Activated CD4-positive, alpha-beta T cell treated with anti-CD3 and anti-CD28 coated beads, Interleukin-10, Interleukin-2, amounts not matched to agents 100 ng/mL and 50 ng/mL, durations not matched to agents 16 hours and 8 hours (primary cell): Measurements from ENCODE around the gene LYZL6.
A peak's percentile ranks its signal among the peaks of the same experiment; 100 is the strongest.

Experiments
- DNase-seq: peaks from one replicate; pipeline ENCODE4 v3.0.0-alpha.2; 2020

The LYZL6 gene, protein sequence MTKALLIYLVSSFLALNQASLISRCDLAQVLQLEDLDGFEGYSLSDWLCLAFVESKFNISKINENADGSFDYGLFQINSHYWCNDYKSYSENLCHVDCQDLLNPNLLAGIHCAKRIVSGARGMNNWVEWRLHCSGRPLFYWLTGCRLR

GRCh38 chr17:35943537-35943936 lies at the start of gene LYZL6:
Gene LYZL6 (minus strand): TSS chr17:35943713. CDS start chr17:35939356, 4,357 bp downstream.
- DNase-seq: no peak

- DNase-seq: no peak
These were observed 47.6 kb upstream of the LYZL6 start for GRCh38 chr17:35991075-35991474.

DNA sequence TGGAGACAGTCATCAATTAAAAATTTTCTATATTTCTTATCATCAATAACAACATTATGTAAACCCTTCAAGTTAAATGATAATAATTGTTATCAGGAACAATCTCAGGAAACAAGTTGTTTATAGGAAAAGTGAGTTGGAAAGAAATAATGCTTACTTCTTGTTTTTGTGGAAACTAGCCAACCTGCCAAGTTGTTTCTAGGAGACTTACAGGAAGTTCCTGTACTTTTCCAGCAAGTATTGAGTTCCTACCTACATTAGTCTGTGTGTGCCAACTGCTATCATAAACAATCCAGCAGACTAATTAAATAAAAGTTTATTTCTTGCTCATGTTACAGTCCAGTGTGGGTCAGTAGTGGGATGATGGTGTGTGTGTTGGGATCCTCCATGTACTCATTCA lies 44.7 kb upstream of the LYZL6 start:
- DNase-seq: no peak

DNA sequence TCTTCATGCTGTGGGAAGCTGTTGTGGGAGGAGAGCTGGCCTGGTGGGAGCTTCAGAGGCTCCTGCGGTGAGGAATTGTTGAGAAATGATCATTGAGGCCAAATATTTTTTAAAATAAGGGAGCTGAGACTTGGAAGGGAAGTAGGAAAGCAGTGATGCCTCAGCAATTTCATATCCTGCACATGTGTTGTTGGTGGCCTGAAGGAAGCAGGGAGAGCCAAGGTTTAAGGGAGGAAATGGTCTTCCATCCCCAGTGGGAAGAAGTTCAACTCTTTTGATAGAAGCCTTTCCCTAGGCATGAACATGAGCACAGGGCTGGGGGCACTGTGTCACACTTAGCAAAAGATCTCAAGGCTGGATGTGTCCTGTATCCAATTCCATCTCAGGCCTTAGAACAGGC lies 43.1 kb upstream of the LYZL6 start, which contains the start of gene CCL14:
TSS of gene CCL14 (minus strand) at position 87 of the 400 bp plus-strand sequence. CDS start at position 7, 80 bp downstream.
- DNase-seq: no peak

DNA sequence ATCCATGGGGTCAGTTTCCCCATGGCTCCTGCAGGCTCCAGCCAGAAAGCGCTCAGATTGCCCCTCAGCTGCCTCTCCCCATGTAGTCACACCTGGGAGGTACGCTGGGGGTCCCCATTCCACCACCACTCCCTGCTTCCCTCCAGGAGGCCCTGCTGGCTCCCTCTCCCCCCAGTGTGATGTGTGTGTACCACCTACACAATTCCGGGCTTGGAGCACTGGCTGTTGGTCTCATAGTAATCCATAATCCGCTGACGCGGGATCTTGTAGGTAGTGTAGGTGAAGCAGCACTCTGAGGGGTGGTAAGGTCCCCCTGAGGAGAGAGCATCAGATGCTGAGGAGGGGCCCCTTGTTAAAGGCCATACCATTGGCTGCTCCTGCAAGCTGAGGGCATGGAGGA lies 40.6 kb upstream of the LYZL6 start:
- DNase-seq: no peak

- DNase-seq: no peak
These were observed 39.1 kb upstream of the LYZL6 start for GRCh38 chr17:35982409-35983191.

- DNase-seq: no peak
These were observed 38.4 kb upstream of the LYZL6 start for GRCh38 chr17:35981908-35982330.

DNA sequence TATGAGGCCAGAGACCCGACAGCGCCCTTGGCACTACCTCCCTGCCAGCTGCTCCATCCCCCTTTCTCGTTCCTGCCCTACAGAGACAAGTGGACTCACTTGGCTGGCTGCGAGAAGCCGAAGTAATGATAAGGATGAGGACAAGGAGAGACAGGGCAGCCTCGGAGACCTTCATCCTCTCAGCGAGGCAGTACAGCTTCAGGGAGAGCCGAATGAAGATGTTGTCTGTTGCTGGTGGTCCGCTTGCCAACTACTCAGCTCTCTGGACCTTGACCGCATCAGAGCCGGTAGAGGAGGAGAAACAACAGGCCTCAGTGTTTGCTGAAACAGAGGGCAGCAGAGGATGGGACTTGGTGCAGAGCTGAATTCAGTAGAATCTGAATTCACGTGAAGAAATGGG lies 37.7 kb upstream of the LYZL6 start, which contains the start of gene CCL16:
TSS of gene CCL16 (minus strand) at position 252 of the 400 bp plus-strand sequence. CDS start at position 175, 77 bp downstream.
- no peak for DNase-seq

- DNase-seq: no peak
These were observed 34.8 kb upstream of the LYZL6 start for GRCh38 chr17:35978346-35978745.

DNA sequence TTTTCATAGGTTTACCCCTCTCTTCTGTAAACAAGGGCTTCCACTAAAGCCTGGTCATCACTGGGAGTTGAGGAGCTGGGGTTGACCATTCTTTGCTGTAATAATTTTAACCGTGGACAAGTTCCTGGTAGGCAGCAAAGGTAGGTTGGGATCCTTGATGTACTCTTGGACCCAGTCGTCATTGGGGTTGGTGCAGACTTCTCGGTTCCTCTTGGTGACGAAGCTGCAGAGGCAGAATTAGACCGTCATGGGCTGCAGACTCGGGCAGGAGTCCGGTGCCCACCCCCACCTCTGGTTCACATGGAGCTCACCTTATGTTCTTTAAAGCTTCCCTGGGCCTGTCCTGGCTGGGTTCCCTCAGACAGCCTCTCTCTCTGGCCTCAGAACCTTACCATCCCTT lies 34.0 kb upstream of the LYZL6 start:
- DNase-seq: no peak

DNA sequence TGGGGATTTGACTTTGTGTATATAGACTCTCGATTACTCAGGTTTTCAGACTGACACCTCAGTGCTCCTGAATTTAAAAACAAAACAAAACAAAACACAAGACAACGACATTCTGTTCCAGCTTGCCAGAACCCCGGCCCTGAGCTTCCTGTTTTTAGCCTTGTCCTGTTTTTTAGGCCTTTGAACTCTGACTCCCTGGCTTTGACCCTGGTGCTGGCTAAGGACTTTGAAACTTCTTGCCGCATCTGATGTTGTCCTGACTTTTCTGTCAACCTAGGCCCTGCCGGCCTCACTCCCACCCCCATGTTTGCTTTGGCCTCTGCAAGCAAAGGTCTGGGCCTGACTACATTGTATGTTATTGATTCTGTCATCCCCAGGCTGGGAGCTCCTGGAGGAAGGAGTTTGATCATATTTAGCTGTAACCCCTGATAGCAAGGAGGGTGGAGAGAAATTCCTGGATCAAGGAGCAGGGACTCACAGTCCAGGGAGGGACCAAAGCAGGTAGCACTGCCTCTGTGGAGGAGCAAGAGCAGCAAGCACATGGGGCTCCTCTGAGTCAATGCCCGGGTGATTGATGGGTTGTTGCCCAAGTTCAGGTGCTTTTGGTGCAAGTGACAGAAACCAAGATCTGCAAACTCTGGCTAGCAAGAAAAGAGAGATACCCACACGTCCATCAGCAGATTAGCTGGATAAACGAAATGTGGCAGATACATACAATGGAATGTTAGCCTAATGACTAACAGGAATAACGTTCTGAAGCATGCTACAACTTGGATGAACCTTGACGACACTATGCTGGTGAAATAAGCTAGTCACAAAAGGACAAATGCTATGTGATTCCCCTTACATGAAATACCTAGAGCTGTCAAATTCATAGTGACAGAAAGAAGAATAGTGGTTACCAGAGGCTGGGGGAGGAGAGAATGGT lies 30.1 kb upstream of the LYZL6 start:
- no peak for DNase-seq

- DNase-seq: no peak
These were observed 29.4 kb upstream of the LYZL6 start for GRCh38 chr17:35972945-35973332.

DNA sequence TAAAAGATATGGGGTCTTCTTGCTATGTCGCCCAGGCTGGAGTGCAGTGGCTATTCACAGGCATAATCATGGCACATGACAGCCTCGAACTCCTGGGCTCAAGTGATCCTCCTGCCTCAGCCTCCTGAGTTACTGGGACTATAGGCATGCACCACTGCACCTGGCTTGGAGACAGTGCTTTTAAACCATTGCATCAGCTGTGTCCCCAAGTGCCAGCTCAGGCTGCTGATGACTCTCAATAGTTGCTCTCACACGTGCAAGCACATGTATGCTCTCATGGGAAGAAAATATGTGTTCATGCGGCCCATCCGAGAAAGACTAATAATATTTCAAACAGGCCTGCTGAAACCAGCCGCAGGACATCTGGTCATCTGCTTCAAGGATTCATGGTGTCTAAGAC lies 29.0 kb upstream of the LYZL6 start:
- no peak for DNase-seq

- DNase-seq: no peak
These were observed 28.6 kb upstream of the LYZL6 start for GRCh38 chr17:35972066-35972465.

- DNase-seq: peak; percentile 82
These were observed 26.3 kb upstream of the LYZL6 start for GRCh38 chr17:35969558-35970380.

DNA sequence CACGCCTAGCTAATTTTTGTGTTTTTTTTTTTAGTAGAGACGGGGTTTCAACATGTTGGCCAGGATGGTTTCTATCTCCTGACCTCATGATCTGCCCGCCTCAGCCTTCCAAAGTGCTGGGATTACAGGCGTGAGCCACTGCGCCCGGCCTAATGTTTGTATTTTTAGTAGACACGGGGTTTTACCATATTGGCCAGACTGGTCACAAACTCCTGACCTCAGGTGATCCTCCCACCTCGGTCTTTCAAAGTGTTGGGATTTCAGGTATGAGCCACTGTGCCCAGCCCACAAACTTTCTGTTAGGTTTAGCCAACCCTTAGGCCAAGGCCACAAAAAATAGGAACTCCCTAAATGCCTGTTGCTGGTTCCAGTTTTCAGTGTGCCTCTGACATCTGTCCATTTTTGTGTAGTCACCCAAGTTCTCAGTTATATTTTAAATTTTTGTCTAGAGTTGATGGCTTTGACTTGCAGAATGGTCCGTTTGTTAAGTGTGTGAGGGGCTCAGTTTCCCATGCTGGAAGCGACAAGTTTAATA lies 25.1 kb upstream of the LYZL6 start:
- no peak for DNase-seq

DNA sequence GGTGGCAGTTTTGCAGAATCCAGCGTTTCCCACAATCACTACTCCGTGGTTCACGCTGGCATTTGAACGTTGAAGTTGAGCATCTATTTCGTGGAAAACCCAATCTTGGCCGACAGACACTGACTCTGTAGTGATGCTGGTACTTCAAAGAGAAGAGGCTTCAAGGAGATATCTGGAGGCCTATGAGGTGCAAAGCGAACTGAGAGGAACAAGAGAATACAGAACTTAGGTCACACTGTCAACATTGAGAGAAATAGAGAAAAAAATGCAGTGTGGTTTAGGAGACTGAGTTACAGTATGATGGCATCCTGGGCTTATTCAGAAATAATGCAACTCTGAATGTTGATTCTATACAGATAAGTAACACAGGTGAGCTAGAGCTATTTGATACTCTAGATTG lies 21.8 kb upstream of the LYZL6 start:
- peak; percentile 27 for DNase-seq

GRCh38 chr17:35963663-35964062 lies 20.1 kb upstream of the LYZL6 start:
- no peak for DNase-seq

GRCh38 chr17:35953720-35954119 lies 10.2 kb upstream of the LYZL6 start:
- no peak for DNase-seq

DNA sequence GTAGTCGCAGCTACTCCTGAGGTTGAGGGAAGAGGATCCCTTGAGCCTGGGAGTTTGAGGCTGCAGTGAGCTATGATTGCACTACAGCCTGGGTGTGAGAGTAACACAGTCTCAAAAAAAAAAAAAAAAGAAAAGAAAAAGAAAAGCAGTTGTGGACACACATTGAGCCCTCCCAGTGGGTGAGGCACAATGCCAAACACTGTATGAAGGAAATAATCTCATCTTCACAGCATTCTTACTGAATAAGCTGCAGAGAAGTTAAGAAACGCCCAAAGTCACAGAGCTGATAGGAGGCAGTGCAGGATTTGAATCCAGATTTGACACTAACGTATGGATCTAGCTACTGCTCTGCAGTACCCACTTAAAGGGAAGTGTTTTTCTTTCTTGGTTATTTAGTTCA lies 5.9 kb upstream of the LYZL6 start:
- no peak for DNase-seq

- no peak for DNase-seq
These were observed 4.6 kb upstream of the LYZL6 start for GRCh38 chr17:35948092-35948491.

- DNase-seq: peak; percentile 65
These were observed 3.7 kb upstream of the LYZL6 start for GRCh38 chr17:35947156-35947585.
